ENCODE data around the gene OR52I1. TPM values are rescaled to one million over a fixed set of nuclear protein-coding genes. Genes with fewer than 3 reads are reported as not detected.
A peak's percentile ranks its signal among the peaks of the same experiment; 100 is the strongest.

The OR52I1 gene
- total and polyA plus RNA-seq, 2 experiments from 2014 or later: not detected

DNA sequence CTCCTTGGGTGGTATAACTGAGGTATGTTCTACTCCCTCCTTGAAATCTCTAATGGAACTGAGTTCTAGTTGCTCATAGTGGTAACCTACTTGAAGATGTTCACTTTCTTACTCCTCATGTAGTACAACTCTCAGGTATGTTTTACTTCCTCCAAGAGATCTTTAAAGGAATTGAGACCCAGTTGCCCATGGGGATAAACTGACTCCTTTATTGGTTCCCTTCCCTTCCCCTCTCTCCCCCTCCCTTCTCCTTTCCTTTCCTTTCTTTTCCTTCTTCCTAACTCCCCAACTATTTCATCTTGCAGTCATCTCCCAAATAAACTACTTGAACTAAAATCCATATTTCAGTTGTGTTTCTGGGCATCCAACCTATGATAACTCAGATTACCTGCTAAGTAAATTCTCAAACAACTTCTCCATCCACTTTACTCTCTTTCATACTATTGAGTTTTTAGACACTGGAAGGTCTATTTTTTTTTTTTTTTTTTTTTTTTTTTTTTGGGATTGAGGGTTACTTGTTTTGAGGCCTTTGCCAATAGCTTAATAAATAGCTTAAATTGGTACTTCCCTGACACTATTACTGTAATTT lies 22.1 kb downstream of the OR52I1 start:
- DNase-seq: no peak
- TF ChIP-seq EZH2 (IDR thresholded peaks at IDR 0.05; ENCODE audit: insufficient read depth, poor library complexity, severe bottlenecking): no peak
- in situ Hi-C loops (cut with MboI): no loop called here

GRCh38 chr11:4619514-4619913 lies 25.7 kb downstream of the OR52I1 start:
- in situ Hi-C loops (cut with MboI): no loop called here
- H2AFZ ChIP-seq: no peak overlapping the region
- no peaks in the 10 kb centered on the region for H3K79me2 ChIP-seq (ENCODE audit: insufficient read depth)
- peaks cover 3% of the 10 kb centered on the region; the same call in 1 of the 2 replicates for H3K27me3 ChIP-seq (replicated peaks; ENCODE audit: insufficient read depth)
- DNase-seq: no peak
- WGBS, 2 experiments (ENCODE audit: low coverage in 1 of 2, low lambda C conversion rate in 2 of 2, missing lambda C conversion rate in 2 of 2): 61 to 71% methylated on average over 9 of the region's 9 CpGs
- no peak overlapping the region for H3K4me3 ChIP-seq
- no peaks in the 10 kb centered on the region for H3K9me2 ChIP-seq (ENCODE audit: insufficient read depth)
- H3K36me3 ChIP-seq (ENCODE audit: low read depth): no peaks in the 10 kb centered on the region
- H3K27ac ChIP-seq: no peak overlapping the region
- H3F3A ChIP-seq (ENCODE audit: insufficient read depth): no peaks in the 10 kb centered on the region
- no peaks in the 10 kb centered on the region for H4K20me1 ChIP-seq (ENCODE audit: insufficient read depth)
- TF ChIP-seq EZH2phosphoT487 (IDR thresholded peaks at IDR 0.05; ENCODE audit: insufficient read depth, low read depth): no peak
- no peak for TF ChIP-seq EZH2 (IDR thresholded peaks at IDR 0.05; ENCODE audit: insufficient read depth, poor library complexity, severe bottlenecking)
- no peak overlapping the region for H3K9ac ChIP-seq
- no peaks in the 10 kb centered on the region for H3K9me3 ChIP-seq (ENCODE audit: low read depth)
- no peaks in the 10 kb centered on the region for H3K4me1 ChIP-seq (ENCODE audit: insufficient read depth)
- no peak overlapping the region for H3K4me2 ChIP-seq (ENCODE audit: unreplicated experiment)

More for the DNA sequence above, 22.1 kb downstream of the OR52I1 start:
- Histone ChIP-seq H3K79me2 (ENCODE audit: insufficient read depth) (no peaks in the 10 kb centered on the region), H3K4me3 (no peak overlapping the region), H2AFZ (no peak overlapping the region), H3K27me3 (replicated peaks; ENCODE audit: insufficient read depth) (peaks cover 7% of the 10 kb centered on the region; the same call in 1 of the 2 replicates), H4K20me1 (ENCODE audit: insufficient read depth) (no peaks in the 10 kb centered on the region), H3K27ac (no peak overlapping the region), H3K36me3 (ENCODE audit: low read depth) (no peaks in the 10 kb centered on the region), H3K9me2 (ENCODE audit: insufficient read depth) (no peaks in the 10 kb centered on the region), H3K9ac (no peak overlapping the region), H3F3A (ENCODE audit: insufficient read depth) (no peaks in the 10 kb centered on the region), H3K4me1 (ENCODE audit: insufficient read depth) (no peaks in the 10 kb centered on the region), H3K9me3 (ENCODE audit: low read depth) (no peaks in the 10 kb centered on the region), H3K4me2 (ENCODE audit: unreplicated experiment) (no peak overlapping the region)

GRCh38 chr11:4626207-4627099 lies 32.6 kb downstream of the OR52I1 start:
- no peak overlapping the region for H3K4me3 ChIP-seq
- in situ Hi-C loops (cut with MboI): loop anchor here (25.0 kb wide), 1 partner anchor 761 kb away; the partner anchor contains the start of gene OR51M1
- no peak overlapping the region for H3K9ac ChIP-seq
- TF ChIP-seq EZH2phosphoT487 (IDR thresholded peaks at IDR 0.05; ENCODE audit: insufficient read depth, low read depth) (no peak), EZH2 (IDR thresholded peaks at IDR 0.05; ENCODE audit: insufficient read depth, poor library complexity, severe bottlenecking) (no peak)
- no peaks in the 10 kb centered on the region for H3K36me3 ChIP-seq (ENCODE audit: low read depth)
- no peaks in the 10 kb centered on the region for H3F3A ChIP-seq (ENCODE audit: insufficient read depth)
- peak; percentile 69 for DNase-seq
- no peaks in the 10 kb centered on the region for H3K4me1 ChIP-seq (ENCODE audit: insufficient read depth)
- H3K27me3 ChIP-seq (replicated peaks; ENCODE audit: insufficient read depth): no peaks in the 10 kb centered on the region
- no peak overlapping the region for H2AFZ ChIP-seq
- WGBS, 2 experiments (ENCODE audit: low coverage in 1 of 2, low lambda C conversion rate in 2 of 2, missing lambda C conversion rate in 2 of 2): 20 to 21% methylated on average over 15 of the region's 15 CpGs
- no peak overlapping the region for H3K4me2 ChIP-seq (ENCODE audit: unreplicated experiment)
- H3K79me2 ChIP-seq (ENCODE audit: insufficient read depth): no peaks in the 10 kb centered on the region
- no peaks in the 10 kb centered on the region for H3K9me3 ChIP-seq (ENCODE audit: low read depth)
- H3K27ac ChIP-seq: no peak overlapping the region
- no peaks in the 10 kb centered on the region for H4K20me1 ChIP-seq (ENCODE audit: insufficient read depth)
- H3K9me2 ChIP-seq (ENCODE audit: insufficient read depth): no peaks in the 10 kb centered on the region

GRCh38 chr11:4636136-4636535 lies 42.3 kb downstream of the OR52I1 start:
- Histone ChIP-seq H3K4me1 (ENCODE audit: insufficient read depth) (no peaks in the 10 kb centered on the region), H3K27me3 (replicated peaks; ENCODE audit: insufficient read depth) (peaks cover 14% of the 10 kb centered on the region; the same call in 1 of the 2 replicates), H3K79me2 (ENCODE audit: insufficient read depth) (no peaks in the 10 kb centered on the region), H3K9me2 (ENCODE audit: insufficient read depth) (no peaks in the 10 kb centered on the region), H3K27ac (no peak overlapping the region), H3K9me3 (ENCODE audit: low read depth) (no peaks in the 10 kb centered on the region), H3K4me2 (ENCODE audit: unreplicated experiment) (no peak overlapping the region), H2AFZ (no peak overlapping the region), H3K36me3 (ENCODE audit: low read depth) (no peaks in the 10 kb centered on the region), H4K20me1 (ENCODE audit: insufficient read depth) (no peaks in the 10 kb centered on the region), H3K4me3 (no peak overlapping the region), H3K9ac (no peak overlapping the region), H3F3A (ENCODE audit: insufficient read depth) (no peaks in the 10 kb centered on the region)
- TF ChIP-seq EZH2 (IDR thresholded peaks at IDR 0.05; ENCODE audit: insufficient read depth, poor library complexity, severe bottlenecking) (no peak), EZH2phosphoT487 (IDR thresholded peaks at IDR 0.05; ENCODE audit: insufficient read depth, low read depth) (no peak)
- in situ Hi-C loops (cut with MboI): loop anchor here (25.0 kb wide), 1 partner anchor 751 kb away; the partner anchor contains the start of gene OR51M1
- 58 to 61% methylated on average over 2 of the region's 2 CpGs for WGBS, 2 experiments (ENCODE audit: low coverage in 1 of 2, low lambda C conversion rate in 2 of 2, missing lambda C conversion rate in 2 of 2)
- no peak for DNase-seq

Data from GM23248 (cell line).